Neural progenitor cell (in vitro differentiated cells): Measurements from ENCODE around the gene PGPEP1. TPM values are rescaled to one million over a fixed set of nuclear protein-coding genes. Genes with fewer than 3 reads are reported as not detected.
A peak's percentile ranks its signal among the peaks of the same experiment; 100 is the strongest.

Source experiments
- DNase-seq: peaks from one replicate; pipeline ENCODE4 v3.0.0-alpha.2; 2016; ENCODE audit warnings: low spot score
- H2AFZ ChIP-seq: fragments of 200-600 bp; sonication (generic); replicated peaks from 2 replicates; pipeline ENCODE4 v1.6.1; 2016; ENCODE audit warnings: antibody characterized with exemption
- H3F3A ChIP-seq: fragments of 200-600 bp; sonication (generic); 2 replicates; pipeline ENCODE4 v1.6.1; 2016; ENCODE audit warnings: antibody characterized with exemption, low read depth
- H3K27ac ChIP-seq: fragments of 200-600 bp; sonication (generic); 2 replicates; pipeline ENCODE4 v1.5.1; 2016; ENCODE audit warnings: mild to moderate bottlenecking
- H3K27me3 ChIP-seq: fragments of 200-600 bp; sonication (generic); 2 replicates; pipeline ENCODE4 v1.6.1; 2016; ENCODE audit warnings: mild to moderate bottlenecking, moderate library complexity
- H3K36me3 ChIP-seq: fragments of 200-600 bp; sonication (generic); 2 replicates; pipeline ENCODE4 v1.5.1; 2016
- H3K4me1 ChIP-seq: fragments of 200-600 bp; sonication (generic); 2 replicates; pipeline ENCODE4 v1.6.1; 2016; ENCODE audit warnings: mixed run types
- H3K4me2 ChIP-seq: fragments of 200-600 bp; sonication (generic); 2 replicates; pipeline ENCODE4 v1.6.1; 2016
- H3K4me3 ChIP-seq: fragments of 200-600 bp; sonication (generic); 2 replicates; pipeline ENCODE4 v1.5.1; 2016
- H3K79me2 ChIP-seq: fragments of 200-600 bp; sonication (generic); 2 replicates; pipeline ENCODE4 v1.6.1; 2016; ENCODE audit warnings: low read depth
- H3K9ac ChIP-seq: fragments of 200-600 bp; sonication (generic); 2 replicates; pipeline ENCODE4 v1.6.1; 2016
- H3K9me3 ChIP-seq: fragments of 200-600 bp; sonication (generic); 2 replicates; pipeline ENCODE4 v1.5.1; 2016; ENCODE audit warnings: low read depth
- H4K20me1 ChIP-seq: fragments of 200-600 bp; sonication (generic); 2 replicates; pipeline ENCODE4 v1.6.1; 2016; ENCODE audit warnings: low read depth
- H3K27ac Mint-ChIP-seq: 3 replicates; pipeline ENCODE4 v1.8.0; 2021; ENCODE audit warnings: mixed read lengths
- H3K27me3 Mint-ChIP-seq: 2 replicates; pipeline ENCODE4 v1.8.0; 2022; ENCODE audit warnings: low read depth, mild to moderate bottlenecking, inconsistent platforms, moderate library complexity, mixed read lengths; ENCODE audit not compliant: insufficient read depth
- H3K36me3 Mint-ChIP-seq: 3 replicates; pipeline ENCODE4 v1.8.0; 2021; ENCODE audit warnings: mixed read lengths
- H3K4me1 Mint-ChIP-seq: 3 replicates; pipeline ENCODE4 v1.8.0; 2021; ENCODE audit warnings: mixed read lengths
- H3K4me3 Mint-ChIP-seq: 3 replicates; pipeline ENCODE4 v1.8.0; 2021; ENCODE audit warnings: mild to moderate bottlenecking, moderate library complexity, mixed read lengths
- H3K9me3 Mint-ChIP-seq: 3 replicates; pipeline ENCODE4 v1.8.0; 2020; ENCODE audit warnings: mixed read lengths
- CTCF ChIP-seq: fragments of 200-600 bp; sonication (generic); IDR thresholded peaks from 2 replicates; pipeline ENCODE4 v1.5.1; 2017; ENCODE audit warnings: antibody characterized with exemption, mild to moderate bottlenecking
- EZH2 ChIP-seq: fragments of 200-600 bp; sonication (generic); IDR thresholded peaks from 2 replicates; pipeline ENCODE4 v1.6.1; 2017; ENCODE audit warnings: antibody characterized with exemption, mild to moderate bottlenecking, moderate library complexity
- EZH2phosphoT487 ChIP-seq: fragments of 200-600 bp; sonication (generic); IDR thresholded peaks from 2 replicates; pipeline ENCODE4 v1.6.1; 2017; ENCODE audit warnings: antibody characterized with exemption
- total RNA-seq: library from RNA; depleted of rRNA; stranded (reverse); fragments of >200 nt; gene quantifications from 2 replicates; pipeline ENCODE4 v1.2.3, GENCODE V29; 2015; ENCODE audit warnings: low replicate concordance

The PGPEP1 gene
- total RNA-seq, 1 donor from 2014 or later: 2.1 TPM

DNA sequence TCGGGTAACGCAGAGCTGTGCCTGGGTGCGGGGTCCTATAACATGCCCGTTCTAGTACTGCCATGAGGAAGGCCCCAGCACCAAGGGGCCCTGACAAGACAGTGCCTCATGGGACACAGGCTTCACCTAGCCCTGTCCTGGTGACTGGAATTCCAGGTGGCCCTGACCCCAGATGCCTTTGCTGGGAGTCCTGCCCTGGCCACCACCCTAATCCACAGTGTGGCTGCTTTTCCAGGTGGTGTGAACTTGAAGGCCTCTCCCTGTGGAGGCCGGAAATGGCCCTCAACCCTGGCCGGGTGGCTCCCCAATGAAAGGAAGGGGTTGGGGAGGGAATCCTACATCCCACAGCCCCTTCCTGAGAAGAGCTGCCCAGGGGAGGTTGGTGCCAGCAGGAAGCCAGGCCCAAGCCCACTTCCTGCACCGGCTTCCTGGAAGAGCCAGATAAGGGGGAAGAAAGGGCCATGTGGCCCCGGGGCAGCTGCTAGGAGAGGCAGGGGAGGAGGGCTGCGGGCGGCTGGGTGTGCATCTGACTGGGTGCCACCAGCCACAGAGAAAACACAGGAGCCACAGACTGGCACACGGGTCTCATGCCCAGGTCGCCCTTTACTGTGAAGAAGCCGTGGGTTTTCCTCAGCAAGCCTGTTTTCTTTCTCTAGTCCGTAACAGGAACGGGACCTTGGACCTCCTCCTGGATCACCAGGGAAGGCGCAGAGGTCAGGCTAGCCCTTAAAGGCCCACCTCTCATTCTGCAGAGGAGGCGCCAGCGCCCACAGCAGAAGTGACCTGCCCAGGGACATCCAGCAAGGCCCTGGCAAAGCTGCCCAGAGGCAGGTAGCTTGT lies 22.2 kb upstream of the PGPEP1 start:
- no peak for DNase-seq
- Histone ChIP-seq H3K79me2 (peaks cover 90% of the 10 kb centered on the region), H3K9ac (no peak overlapping the region), H3K27me3 (no peaks in the 10 kb centered on the region), H2AFZ (no peak overlapping the region), H3F3A (peaks cover 20% of the 10 kb centered on the region), H3K4me3 (no peak overlapping the region), H3K4me2 (no peak overlapping the region), H3K4me1 (peaks cover 13% of the 10 kb centered on the region), H3K9me3 (no peaks in the 10 kb centered on the region), H3K27ac (no peak overlapping the region), H3K36me3 (peaks cover 3% of the 10 kb centered on the region), H4K20me1 (peaks cover 47% of the 10 kb centered on the region)
- Mint-ChIP-seq H3K27me3 (peaks cover 3% of the 10 kb centered on the region), H3K36me3 (peaks cover 12% of the 10 kb centered on the region), H3K4me3 (no peak overlapping the region), H3K27ac (no peak overlapping the region), H3K4me1 (peaks cover 25% of the 10 kb centered on the region), H3K9me3 (no peaks in the 10 kb centered on the region)
- no peak for TF ChIP-seq EZH2
- no peak for TF ChIP-seq CTCF
- TF ChIP-seq EZH2phosphoT487: no peak

GRCh38 chr19:18319591-18320135 lies 20.7 kb upstream of the PGPEP1 start:
- peak overlapping the region; percentile 46 for H3K27ac Mint-ChIP-seq

More at GRCh38 chr19:18319591-18320135, 20.7 kb upstream of the PGPEP1 start:
- Histone ChIP-seq H3K27ac (no peak overlapping the region), H3K4me2 (no peak overlapping the region), H3K79me2 (peaks cover 75% of the 10 kb centered on the region), H3K4me3 (no peak overlapping the region), H3F3A (peaks cover 35% of the 10 kb centered on the region), H2AFZ (no peak overlapping the region), H3K27me3 (no peaks in the 10 kb centered on the region), H3K9ac (no peak overlapping the region), H3K4me1 (peaks cover 19% of the 10 kb centered on the region), H3K36me3 (no peaks in the 10 kb centered on the region), H3K9me3 (no peaks in the 10 kb centered on the region), H4K20me1 (peaks cover 32% of the 10 kb centered on the region)
- H3K4me1 Mint-ChIP-seq: peaks cover 37% of the 10 kb centered on the region
- H3K9me3 Mint-ChIP-seq: no peaks in the 10 kb centered on the region
- peaks cover 3% of the 10 kb centered on the region for H3K27me3 Mint-ChIP-seq
- no peak for TF ChIP-seq CTCF
- no peak for TF ChIP-seq EZH2
- no peak for TF ChIP-seq EZH2phosphoT487
- peak overlapping the region; percentile 66 for H3K4me3 Mint-ChIP-seq
- peaks cover 9% of the 10 kb centered on the region for H3K36me3 Mint-ChIP-seq
- no peak for DNase-seq
